Right renal pelvis (tissue), 4 donors: Measurements from ENCODE around the gene VWA3A. TPM values are rescaled to one million over a fixed set of nuclear protein-coding genes. Genes with fewer than 3 reads are reported as not detected.
"Not testable (repeated sequence)": the region's sequence is repeated elsewhere in the genome, so short reads cannot be mapped to it uniquely, and the experiment has no call there.

Experiments used
- DNase-seq, 4 donors: peaks; one replicate each; pipeline ENCODE4 v3.0.0-alpha.2; 2013; ENCODE audit warnings: low read depth in 4 of 4, low spot score in 3 of 4, missing footprints in 1 of 4
- polyA plus RNA-seq, 4 donors: library from polyadenylated mRNA; unstranded; fragments of 120-200 nt; gene quantifications; one replicate each; pipeline ENCODE4 v1.2.1, GENCODE V29; 2013; ENCODE audit not compliant: insufficient read length in 4 of 4

The VWA3A gene
- polyA plus RNA-seq, 4 donors = 1.5 to 2.5 (median 1.8) TPM

- not testable (repeated sequence) for DNase-seq
Measured at GRCh38 chr16:22196559-22197168, 104.3 kb downstream of the VWA3A start.

GRCh38 chr16:22198547-22199293, 106.4 kb downstream of the VWA3A start:
- no peak for DNase-seq

GRCh38 chr16:22202261-22202637, 109.9 kb downstream of the VWA3A start:
- no peak for DNase-seq

GRCh38 chr16:22203091-22203490, 110.8 kb downstream of the VWA3A start:
- DNase-seq = no peak

- no peak for DNase-seq
Measured at GRCh38 chr16:22204091-22204655, 111.8 kb downstream of the VWA3A start.

GRCh38 chr16:22205577-22206012, 113.3 kb downstream of the VWA3A start:
- no peak for DNase-seq

- DNase-seq = peak; percentile 83 to 88 (median 85)
Measured at GRCh38 chr16:22206013-22206841, 113.9 kb downstream of the VWA3A start, which contains the start of gene EEF2K. Gene EEF2K (plus strand): TSS chr16:22206278. CDS start chr16:22225730, 19,452 bp downstream.

Other genes with a start within 250 kb of the VWA3A start
- gene NPIPB4, start 234.8 kb upstream of the VWA3A start, polyA plus RNA-seq = 10 to 100 TPM; 47.7 to 73.1 (median 53.4) TPM
- 100 to 1,000 TPM; 286 to 315 (median 296) TPM for gene UQCRC2, start 139.2 kb upstream of the VWA3A start, polyA plus RNA-seq
- under 1 TPM; 0.18 to 0.59 (median 0.40) TPM for gene PDZD9, start 91.4 kb upstream of the VWA3A start, polyA plus RNA-seq
- 10 to 100 TPM; 17.6 to 25.2 (median 23.7) TPM for gene MOSMO, start 84.4 kb upstream of the VWA3A start, polyA plus RNA-seq
- under 1 TPM; 0.13 to 0.36 (median 0.18) TPM for gene SDR42E2, start 70.0 kb downstream of the VWA3A start, polyA plus RNA-seq
- gene EEF2K, start 113.7 kb downstream of the VWA3A start, polyA plus RNA-seq = 10 to 100 TPM; 10.5 to 14.3 (median 12.1) TPM
- gene POLR3E, start 204.9 kb downstream of the VWA3A start, polyA plus RNA-seq = 10 to 100 TPM; 49.3 to 59.7 (median 54.0) TPM